Medulla oblongata (tissue), 1 donor: Measurements from ENCODE around the gene CGN.

Experiments
- DNase-seq: peaks from one replicate; pipeline ENCODE4 v3.0.0-alpha.2; 2015; ENCODE audit errors: extremely low spot score

The CGN gene

DNA sequence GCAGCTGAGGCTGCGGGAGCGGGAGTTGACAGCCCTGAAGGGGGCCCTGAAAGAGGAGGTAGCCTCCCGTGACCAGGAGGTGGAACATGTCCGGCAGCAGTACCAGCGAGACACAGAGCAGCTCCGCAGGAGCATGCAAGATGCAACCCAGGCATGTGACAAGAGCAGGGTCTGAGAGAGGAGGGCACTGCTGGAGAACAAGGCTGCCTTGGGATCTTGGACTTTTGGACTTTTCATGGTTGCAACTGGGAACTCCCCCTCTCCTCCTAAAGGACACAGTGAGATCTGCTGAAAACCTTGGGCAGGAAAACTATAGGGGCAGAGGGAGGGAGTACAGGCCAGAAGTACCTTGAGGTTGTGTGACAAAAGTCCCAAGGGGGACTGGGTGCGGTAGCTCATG is 13.5 kb downstream of the CGN start:
- DNase-seq, result no peak

DNA sequence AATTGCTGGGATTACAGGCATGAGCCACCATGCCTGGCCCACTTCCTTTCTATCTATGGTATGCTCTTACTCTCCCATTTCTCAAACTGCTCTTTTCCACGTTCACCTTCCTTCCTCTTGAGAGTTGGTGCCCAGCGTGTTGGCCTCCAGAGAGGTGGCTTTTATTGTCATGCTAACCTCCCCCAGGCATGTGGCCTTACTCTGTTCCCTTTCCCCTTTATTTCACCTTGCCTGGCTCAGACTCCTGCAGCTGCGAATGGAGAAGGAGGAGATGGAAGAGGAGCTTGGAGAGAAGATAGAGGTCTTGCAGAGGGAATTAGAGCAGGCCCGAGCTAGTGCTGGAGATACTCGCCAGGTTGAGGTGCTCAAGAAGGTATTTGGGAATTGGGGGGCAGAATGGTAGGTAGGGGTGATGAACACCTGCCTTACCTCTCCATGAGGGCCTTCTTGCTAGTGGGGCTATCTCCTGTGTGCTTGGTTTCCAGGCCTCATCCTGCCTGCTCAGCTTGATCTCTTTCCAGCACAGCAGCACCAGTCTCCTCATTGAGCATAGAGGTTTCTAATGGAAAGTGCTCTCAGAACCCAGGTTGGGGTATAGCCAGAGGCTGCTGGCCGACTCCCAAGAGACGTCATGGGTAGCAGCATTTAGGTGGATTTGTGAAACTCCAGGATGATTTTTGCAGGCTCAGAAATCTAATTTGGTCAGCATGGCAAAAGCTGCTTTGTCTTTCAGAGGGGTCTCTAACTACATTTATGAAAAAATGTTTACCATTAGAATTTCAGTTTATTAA is 15.7 kb downstream of the CGN start:
- no peak for DNase-seq

DNA sequence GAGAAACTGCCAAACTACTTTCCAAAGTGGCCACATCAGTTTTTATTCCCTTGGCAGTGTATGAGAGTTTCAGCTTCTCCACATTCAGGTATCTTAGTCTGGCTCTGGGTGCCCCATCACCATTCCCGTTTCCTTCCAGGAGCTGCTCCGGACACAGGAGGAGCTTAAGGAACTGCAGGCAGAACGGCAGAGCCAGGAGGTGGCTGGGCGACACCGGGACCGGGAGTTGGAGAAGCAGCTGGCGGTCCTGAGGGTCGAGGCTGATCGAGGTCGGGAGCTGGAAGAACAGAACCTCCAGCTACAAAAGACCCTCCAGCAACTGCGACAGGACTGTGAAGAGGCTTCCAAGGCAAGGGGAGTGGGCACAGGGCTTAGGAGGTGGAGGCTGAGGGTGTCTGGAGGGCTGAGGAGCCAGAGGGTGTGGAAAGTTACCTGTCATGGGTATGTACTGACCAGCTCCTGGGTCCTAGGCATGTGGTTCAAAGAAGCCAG is 18.1 kb downstream of the CGN start:
- no peak for DNase-seq

DNA sequence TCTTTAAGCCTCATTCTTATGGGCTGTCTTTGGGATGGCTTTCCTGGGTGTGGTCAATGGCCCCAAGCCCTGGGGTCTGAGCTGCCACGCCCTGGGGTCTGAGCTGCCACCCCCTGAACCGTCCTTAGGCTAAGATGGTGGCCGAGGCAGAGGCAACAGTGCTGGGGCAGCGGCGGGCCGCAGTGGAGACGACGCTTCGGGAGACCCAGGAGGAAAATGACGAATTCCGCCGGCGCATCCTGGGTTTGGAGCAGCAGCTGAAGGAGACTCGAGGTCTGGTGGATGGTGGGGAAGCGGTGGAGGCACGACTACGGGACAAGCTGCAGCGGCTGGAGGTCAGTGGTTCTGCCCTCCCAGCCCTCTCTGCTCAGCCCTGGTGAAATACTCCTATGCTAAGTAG is 18.6 kb downstream of the CGN start:
- no peak for DNase-seq

DNA sequence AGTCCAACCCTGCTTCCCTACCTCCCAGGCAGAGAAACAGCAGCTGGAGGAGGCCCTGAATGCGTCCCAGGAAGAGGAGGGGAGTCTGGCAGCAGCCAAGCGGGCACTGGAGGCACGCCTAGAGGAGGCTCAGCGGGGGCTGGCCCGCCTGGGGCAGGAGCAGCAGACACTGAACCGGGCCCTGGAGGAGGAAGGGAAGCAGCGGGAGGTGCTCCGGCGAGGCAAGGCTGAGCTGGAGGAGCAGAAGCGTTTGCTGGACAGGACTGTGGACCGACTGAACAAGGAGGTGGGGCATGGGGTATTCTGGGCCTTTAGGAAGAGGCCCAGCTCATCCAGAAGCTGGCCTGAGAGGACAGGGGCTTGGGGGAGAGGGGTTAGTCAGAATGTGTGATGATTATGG is 19.3 kb downstream of the CGN start:
- DNase-seq, result no peak

DNA sequence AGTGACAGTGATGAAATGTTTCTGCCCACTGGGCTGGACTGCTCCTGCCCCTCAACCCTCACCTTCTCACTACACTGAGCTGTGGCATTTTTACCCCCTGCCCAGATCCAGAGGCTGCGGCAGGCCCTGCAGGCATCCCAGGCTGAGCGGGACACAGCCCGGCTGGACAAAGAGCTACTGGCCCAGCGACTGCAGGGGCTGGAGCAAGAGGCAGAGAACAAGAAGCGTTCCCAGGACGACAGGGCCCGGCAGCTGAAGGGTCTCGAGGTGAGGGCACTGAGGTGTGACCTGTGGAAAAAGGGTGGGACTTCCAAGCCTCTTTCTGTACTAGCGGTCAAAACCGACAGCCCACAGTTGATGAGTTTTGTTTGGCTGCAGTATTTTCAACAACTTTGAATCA is 22.7 kb downstream of the CGN start:
- DNase-seq, result no peak

DNA sequence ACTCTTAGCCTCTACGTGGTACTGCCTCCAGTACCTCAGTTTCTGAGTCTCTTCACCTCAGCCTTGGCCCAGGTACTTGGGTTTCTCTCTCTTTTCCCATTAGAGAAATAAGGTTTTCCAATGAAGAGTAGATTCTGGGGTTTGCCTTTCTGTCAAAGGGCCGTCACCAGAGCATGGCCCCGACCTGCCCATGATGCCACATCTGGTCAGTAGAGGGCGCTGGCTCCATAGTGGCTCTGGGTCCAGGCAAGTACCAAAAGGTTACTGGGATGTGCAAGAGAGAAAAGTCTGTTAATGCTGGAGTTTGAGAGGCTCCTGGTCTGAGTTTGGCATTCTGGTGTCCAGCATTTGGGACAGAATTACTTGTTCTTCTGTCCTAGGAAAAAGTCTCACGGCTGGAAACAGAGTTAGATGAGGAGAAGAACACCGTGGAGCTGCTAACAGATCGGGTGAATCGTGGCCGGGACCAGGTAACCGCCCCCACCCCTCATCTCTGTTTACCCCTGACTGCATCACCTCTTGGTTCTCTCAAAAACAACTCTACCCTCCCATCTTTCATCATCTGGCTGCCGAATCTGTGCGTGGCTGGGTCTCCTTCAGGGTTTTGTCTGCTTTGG is 23.6 kb downstream of the CGN start:
- DNase-seq, result peak; percentile 83

DNA sequence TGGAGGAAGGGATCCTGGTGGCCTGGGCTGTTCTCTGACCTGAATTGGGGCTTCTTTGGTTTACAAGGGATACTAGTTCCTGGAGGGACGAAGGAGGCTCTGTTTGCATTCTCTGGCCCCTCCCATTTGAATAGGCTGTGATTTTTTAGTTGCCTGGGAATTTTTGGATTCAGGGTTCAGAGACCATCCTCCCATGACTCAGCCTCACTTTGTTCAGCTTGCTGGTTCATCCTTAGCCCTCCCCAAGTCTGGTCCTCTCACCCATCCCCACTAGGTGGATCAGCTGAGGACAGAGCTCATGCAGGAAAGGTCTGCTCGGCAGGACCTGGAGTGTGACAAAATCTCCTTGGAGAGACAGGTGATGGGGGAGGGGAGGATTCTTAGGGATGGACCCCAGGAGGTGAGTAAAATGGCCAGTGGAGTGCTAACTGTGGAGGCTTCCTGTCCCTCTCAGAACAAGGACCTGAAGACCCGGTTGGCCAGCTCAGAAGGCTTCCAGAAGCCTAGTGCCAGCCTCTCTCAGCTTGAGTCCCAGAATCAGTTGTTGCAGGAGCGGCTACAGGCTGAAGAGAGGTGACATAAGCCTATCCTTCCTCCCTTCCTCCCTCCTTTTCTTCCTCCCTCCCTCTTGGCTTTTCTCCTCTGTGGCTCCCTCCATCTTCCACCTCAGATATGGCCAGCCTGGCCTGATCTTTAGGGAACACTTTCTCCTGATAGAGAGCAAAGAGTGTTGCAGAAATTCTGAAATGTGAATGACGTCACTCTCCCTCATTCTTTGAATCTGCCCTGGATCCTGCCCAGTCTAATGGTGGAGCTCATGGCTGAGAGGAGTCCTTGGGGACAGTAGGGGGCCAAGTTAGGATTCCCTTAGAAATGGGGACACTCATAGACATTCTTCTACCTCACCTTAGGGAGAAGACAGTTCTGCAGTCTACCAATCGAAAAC is 24.4 kb downstream of the CGN start:
- DNase-seq, result no peak

DNA sequence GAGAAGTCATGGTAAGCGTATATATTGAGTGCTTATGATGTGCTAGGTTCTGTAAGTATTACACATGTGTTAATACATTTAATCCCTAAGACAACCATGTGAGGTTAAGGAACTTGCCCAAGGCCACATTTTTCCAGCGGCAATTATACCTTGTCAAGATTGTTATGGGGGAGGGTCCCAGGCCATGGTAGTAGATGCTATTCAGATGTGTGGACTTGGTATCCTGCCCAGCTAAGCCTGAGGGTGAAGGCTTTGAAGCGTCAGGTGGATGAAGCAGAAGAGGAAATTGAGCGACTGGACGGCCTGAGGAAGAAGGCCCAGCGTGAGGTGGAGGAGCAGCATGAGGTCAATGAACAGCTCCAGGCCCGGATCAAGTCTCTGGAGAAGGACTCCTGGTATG is 25.3 kb downstream of the CGN start:
- DNase-seq, result no peak

DNA sequence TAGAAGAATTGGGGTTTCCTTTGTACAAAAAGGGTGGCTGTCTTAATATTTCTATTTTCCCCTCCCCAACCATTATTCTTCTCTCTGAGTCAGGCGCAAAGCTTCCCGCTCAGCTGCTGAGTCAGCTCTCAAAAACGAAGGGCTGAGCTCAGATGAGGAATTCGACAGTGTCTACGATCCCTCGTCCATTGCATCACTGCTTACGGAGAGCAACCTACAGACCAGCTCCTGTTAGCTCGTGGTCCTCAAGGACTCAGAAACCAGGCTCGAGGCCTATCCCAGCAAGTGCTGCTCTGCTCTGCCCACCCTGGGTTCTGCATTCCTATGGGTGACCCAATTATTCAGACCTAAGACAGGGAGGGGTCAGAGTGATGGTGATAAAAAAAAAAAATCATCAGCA is 25.9 kb downstream of the CGN start:
- no peak for DNase-seq

DNA sequence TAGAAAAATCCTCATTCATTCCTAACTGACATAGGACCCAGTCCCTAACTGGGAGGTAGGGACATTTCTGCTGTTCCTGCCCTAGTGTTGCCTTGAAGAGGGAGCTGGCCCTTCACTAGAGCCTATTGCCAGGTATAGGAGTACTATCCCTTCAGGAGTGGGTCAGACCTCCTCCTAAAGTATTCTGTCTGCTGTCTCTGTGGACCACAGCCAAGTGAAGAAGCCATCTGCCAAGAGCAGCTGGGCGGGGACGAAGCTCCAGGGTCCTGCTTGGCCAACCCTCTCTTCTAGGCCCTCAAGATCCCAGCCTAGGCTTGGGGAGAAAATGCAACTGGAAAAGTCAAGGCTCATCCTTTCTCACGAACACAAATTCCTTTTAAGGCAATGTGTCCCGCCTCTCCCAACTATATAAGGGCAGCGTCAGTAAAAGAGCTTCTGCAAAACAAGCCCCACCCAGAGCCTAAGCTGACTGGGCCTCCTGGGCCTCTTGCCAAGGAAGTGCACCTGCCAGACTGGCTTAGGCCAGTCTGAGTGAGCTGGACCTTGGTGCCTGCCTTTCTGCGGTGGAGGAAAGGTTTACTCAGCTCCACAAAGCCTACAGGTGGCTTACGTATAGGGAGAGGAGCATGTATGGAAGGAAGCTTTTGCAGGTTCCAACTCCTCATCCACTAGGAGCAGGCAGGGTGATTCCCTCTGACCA is 28.3 kb downstream of the CGN start:
- peak; percentile 54 for DNase-seq

DNA sequence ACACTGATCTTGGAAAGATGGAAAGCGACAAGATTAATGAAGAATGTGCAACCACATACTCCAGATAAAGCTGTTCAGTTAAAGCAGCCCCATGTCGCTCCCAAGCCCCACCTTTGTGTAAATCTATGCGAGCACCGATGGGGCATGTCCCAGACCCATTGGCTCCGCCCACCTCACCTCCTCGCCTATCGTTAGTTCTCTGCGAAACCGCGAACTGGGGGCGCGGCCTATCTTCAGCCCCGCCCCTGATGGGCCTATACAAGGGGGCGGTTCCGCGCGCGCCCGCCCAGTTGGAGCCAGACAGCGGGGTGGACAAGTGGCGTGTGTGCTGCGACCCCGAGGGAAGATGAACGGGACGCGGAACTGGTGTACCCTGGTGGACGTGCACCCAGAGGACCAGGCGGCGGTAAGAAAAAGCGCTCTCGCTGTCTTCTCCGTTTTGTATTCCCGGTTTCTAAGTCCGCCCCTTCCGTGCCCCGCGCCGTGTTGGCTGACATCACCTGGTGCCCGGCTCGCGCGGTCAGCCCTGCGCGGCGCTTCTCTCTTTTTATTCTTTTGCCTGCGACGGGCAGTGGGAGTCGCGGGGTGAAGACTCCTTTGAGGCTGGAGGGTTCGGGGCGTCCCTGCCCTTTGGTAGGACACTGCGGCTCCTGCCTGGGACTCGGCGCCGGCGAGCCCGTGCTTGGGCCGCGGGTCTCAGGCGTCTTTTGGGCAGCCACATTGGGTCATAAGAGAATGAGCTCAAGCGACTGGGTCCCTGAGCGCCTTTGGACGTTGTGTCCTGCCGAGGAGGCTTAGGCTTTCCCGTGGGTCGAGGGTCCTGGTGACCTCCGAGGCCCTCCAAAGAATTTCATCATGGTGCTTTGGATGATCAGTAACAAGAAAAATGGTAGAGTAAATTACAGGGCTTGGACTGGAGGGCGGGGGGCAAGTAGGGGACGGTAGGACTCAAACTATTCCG is 29.1 kb downstream of the CGN start, which contains the start of gene TUFT1:
Gene TUFT1, plus strand, starts transcription at position 289 of the 961 bp plus-strand sequence. Its CDS starts 58 bp downstream, at position 347.
- DNase-seq, result peak; percentile 91

DNA sequence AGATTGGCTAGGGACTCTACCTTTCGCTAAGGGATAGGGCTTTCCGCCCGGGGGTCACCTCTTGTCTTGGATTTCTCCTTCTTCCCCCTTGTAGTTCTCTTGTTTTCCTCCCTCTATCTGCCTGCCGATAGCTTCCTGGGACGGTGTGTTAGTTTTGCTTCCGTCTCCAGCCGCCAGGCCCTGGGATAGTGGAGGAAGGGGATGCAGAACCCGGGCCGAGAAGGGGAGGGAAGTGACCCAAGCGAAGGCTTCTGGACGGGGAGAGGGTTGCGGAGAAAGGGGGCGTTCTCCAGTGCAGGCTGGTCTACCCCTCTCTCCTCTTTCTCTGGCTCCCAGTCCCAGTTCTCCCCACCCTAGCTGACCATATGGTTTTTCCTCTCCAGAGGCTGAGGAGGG is 29.8 kb downstream of the CGN start:
- peak; percentile 12 for DNase-seq

DNA sequence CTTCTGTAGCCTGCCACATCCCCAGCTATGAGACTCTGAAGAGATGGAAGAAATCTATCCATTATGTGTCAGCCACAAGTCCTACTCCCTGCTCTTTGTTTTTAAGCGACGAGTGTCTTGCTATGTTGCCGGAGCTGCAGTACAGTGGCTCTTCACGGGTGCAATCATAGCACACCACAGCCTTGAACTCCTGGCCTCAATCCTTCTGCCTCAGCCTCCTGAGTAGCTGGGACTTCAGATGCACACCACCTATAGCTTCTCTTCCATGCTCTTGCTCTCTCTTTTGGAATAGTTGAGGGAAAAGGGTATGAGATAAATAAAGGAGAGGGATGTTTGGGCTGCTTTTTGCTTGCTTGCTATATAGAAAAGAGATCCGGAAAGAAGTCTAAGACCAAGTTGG is 30.6 kb downstream of the CGN start:
- DNase-seq, result no peak

DNA sequence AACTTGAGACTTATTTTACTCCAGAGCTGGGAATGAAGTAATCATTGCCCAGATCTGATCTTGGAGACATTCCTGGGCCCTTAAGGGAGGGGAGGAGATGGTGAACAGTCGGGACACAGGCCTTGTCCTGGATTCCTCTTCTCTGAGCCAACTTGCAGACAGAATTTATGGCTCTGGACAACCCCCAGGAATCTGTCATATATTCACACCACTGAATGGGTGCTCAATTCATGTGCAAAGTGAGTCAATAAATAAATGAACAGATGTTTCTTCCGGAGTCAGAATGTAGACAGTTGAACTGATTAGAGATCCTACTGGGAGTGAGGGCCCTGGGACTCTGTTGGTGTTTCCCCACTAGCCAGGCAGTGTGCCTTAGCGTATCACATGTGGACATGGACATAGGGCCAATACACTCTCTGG is 31.5 kb downstream of the CGN start:
- peak; percentile 9 for DNase-seq

DNA sequence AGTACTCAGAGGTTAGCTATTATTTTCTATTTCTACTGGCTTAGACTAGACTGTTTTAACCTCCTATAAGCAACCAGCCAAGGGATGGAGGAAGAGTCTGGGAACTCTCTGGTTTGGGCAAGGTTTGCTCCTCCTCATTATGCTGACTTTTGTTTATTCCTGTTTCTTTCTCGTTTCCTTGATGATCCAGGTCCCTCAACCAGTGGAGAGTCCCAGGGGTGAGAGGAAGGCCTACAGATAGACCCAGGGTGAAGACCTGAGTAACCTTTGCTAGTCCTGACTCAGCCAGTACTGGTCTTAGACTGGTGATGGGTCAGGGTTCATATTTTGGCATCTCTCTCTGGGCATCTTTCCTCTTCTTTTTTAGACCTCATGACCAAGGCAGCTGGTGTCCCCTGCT is 34.4 kb downstream of the CGN start:
- no peak for DNase-seq

DNA sequence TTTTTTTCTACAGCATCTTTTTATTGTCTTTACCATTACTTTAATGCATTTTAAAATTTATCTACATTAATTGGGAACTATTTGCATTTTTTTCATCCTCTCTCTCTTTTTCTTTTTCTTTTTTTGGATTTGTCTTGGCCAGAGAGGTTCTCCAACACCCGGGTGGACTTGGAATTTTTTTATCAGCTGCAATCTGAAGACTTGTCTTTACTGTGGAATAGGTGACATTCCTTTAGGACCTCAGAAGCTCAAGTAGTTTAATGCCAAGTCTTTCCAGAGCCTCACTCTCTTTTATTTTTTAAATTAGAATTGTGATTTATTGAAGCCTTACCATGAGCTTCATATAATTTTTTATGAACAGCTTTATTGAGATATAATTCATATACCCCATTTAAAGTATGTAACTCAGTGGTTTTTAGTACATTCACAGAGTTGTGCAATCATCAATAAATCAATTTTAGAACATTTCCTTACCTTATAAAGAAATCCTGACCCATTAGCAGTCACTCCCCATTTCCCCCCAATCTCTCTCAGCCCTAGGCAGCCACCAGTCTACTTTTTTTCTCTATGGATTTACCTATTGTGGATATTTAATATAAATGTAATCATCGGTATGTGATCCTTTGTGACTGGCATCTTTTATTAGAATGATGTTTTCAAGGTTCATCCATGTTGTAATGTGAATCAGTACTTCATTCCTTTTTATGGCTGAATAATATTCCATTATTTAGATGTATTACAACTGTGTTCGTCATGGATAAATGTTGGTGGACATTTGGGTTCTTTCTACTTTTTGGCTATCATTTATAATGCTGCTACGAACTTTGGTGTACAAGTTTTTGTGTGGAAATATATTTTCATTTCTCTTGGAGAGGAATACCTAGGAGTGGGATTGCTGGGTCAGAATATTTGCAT is 35.1 kb downstream of the CGN start:
- DNase-seq, result no peak

DNA sequence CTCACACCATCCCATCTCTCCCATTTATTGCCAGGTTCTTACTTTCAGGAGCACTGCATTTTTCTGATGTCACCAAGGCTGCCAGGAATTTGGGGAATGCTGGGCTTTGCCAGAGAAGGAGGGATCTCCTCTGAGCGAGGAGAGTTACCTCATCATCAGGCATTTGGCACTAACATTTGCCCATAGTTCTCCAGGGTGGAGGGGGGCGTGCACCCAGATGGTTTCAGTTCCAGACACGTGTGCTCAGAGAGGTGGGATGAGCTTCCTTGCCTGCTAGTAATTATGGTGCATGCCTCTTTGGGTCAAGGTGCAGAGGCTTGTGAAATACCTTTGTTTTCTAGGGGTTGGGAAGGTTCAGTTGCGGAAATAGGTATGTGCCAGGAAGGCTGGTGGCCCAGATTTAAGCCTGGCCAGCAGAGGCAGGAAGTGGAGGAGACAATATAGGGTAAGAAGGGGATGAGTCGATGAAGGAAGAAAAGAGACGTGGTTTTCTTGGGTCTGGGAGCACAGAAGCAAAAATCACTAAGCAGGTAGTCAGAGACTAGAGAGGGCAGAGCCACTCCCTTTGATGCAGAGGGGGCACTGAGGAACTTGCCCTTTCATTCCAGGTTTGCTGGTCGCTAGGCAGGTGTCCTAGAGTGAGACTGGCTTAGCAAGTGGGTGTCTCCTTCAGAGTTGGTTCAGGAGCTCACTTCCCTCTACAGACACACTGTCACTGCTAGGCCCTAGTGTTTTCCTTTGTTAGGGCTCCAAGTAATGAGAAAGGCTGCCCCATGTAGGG is 36.1 kb downstream of the CGN start:
- no peak for DNase-seq

DNA sequence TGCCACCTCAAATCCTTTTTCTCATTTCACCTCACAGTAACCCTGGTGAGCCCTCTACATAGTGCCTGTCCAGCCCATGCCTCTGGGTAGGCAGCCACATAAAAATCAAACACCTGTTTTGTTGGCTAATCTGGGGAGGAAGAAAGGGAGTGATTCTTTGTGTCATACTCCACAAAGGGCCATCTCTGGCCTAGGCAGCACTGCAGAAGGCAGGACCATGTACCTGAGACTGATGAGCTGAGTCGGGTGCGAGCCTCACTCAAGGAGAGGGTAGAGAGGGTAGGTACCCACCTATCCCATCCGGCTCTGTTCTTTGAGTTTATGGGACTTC is 36.7 kb downstream of the CGN start:
- DNase-seq, result no peak
